HG03457 (cell line): Measurements from ENCODE around the gene BRD3OS.
"Not testable (repeated sequence)": the region's sequence is repeated elsewhere in the genome, so short reads cannot be mapped to it uniquely, and the experiment has no call there.

ENCODE experiments used
- ATAC-seq: cut with Tn5 transposase; IDR thresholded peaks from one replicate; pipeline ENCODE4 v1.9.1; 2021; ENCODE audit warnings: moderate number of reproducible peaks; ENCODE audit not compliant: unreplicated experiment

BRD3OS gene

DNA sequence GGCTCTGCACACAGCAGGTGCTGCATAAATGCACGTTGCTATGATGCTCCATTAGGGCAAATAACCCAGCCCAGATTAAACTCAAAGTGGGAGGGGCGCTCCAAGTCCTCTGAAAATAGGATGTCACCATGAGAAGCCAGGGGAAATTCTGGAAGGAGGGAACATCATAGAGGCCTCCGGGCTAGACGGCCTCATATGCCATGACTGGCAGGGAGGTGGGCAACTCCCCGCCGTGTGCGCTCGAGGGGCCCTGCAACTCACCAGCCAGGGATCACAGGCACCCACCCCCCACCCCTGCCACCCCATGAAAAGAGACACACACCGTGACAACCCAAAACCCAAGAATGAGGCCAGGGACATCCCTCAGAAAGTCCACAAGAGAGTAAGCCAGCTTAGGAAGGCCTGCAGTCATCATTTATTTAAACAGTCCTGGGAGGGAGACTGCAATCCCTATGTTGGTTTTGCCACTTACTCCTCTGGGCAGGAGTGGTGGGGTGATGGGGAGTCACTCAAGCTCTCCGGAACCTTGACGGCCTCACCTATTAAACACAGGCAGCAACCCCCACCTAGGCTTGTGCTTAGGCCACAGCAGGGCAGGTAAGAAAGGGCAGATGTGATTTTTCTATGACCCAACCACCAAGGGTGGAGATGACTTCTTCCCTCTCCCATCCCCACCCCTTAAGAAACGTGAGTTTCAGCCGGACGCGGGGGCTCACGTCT lies 37.2 kb upstream of the BRD3OS start:
- ATAC-seq = no peak

DNA sequence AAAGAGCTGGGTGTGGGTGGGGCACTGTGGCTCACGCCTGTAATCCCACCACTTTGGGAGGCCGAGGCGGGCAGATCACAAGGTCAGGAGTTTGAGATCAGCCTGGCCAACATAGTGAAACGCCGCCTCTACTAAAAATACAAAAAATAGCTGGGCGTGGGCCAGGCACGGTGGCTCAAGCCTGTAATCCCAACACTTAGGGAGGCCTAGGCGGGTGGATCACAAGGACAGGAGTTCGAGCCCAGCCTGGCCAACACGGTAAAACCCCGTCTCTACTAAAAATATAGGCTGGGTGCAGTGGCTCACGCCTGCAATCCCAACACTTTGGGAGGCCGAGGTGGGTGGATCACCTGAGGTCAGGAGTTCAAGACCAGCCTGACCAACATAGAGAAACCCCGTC lies 36.5 kb upstream of the BRD3OS start:
- not testable (repeated sequence) for ATAC-seq

DNA sequence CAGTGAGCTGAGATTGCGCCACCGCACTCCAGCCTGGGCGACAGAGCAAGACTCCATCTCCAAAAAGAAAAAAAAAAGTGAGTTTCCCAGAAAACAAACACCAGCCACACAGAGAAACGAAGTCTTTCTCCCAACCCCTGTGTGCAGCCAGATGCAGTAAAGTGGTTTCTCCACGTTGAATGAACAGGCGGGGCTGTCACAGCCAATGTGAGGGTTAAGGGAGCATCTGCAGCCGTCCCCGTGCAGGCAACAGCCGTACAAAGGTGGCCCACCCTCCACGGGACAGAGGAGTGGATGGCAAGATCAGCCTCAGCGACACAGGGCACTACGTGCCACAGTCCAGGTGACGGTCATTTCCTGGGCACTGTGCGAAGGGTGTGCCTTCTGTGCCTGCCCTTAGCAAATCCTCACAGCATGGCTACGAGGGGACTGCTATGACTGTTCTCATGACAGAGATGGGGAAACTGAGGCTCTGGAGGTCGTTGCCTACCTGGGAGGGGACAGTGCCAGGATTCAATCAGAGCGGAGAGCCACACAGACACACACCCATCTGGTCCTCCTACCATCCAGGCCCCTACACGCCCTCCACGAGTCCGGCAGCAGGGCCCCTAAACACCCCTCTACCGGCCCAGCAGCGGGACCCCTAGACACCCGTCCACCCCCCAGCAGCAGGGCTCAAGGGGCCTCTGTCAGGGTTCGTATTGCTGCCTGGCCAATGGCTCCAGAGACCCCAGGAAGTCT lies 35.5 kb upstream of the BRD3OS start:
- ATAC-seq = no peak

DNA sequence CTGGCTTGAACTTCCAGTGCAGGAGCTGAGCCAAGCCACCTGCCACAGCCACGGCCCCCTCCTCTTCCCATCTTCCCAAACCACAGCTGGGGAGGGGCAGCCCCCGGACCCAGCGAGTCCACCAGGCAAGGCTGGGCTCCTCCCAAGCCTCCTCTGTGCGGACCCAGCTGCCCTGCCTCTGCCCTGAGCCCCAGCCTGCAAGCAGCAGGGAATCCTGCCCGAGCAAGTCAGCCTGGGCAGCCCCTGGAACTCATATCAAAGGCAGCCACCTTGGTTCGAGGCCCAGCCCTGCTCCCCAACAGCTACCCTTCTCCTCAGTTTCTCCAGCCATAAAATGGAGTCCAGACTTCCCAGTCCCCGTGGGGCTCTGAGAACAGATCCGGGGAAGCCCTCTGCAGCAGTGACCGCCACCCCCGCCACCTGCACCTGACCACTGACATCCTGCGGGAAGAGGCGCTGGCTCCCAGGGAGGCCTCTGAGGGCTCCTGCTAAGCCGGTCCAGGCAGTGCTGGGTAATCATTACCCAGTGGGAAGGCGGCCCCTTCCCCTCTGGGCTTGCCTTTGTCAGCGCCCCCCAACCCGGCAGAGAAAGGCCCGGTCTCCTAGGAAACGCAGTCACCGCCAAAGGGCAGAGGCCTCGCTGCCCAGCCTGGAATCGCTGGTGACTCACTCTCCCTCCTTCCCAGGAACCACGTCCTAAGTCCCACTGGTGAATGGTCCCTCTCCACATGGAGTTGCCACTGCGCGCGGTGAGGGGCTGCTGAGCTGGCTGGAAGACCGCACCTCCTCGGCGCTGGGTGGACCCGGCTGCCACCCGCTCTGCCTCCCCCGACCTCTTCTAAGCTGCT lies 34.7 kb upstream of the BRD3OS start:
- no peak for ATAC-seq

DNA sequence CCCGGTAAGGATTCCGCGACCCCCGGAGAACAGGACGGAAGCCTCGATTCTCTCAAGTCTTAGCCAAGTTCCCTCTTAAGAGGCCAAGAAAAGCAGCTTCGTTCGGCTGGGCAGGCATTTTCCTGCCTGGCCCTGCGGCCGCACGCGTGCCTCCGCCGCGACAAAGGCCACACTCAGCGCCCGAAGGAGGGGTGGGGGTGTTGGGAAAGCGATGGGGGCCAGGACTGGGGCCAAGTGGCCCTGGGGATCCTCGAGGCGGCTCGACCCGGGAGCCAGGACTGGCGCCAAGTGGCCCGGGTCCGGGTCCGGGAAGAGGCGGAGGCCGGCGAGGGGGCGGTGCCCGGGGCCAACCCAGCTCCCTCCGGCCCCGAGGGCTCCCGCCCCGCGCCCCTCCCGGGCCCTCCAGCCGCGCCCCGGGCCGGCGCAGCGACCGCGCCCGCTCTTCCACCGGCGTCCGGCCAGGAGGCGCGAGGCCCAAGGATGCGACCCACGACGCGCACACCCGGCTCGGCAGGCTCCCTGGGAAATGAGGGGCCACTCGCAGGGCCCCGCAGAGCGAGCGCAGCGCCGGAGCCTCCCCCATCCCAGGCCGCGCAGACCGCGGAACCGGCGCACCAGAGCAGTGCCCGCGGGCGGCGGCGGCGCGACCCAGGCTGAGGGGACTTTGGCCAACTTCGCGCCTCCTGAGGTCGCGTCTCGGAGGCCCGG lies 33.9 kb upstream of the BRD3OS start:
- ATAC-seq = no peak

DNA sequence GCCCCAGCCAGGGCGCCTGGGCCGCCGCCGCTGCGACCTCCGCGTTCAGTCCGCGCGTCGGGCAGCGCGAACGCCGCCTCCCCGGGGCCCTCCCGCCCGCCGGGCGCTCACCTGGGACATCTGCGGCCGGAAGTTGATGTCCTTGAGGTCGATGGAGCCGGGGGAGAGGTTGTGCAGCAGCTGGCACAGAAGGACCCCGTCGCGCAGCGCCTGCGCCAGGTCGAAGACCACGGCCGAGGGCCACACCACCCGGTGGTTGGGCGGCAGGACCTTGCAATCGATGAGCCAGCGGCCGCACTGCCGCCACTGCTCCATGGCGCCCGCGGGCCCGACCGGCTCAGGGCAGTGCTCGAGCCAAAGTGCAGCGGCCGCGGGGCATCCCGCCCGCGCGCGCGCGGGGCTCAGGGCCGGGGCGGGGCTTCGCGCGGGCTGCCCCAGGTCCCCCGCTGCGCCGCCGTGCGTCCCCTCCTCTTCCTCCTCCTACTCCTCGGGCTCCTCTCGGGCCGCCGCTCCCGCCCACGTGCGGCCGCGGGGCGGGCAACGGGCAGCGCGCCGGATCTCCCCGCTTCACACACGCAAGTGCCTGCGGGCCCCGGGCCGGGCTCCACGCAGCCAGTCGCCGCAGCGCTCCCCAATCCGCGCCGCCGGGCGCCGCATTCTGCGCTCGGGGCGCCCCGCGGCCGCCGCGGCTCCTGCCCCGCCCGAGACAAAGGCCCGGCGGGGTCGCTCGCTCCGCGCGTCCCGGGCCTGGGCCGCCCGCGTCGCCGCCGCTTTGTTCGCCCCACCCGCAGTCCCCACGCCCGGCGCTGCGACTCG lies 33.1 kb upstream of the BRD3OS start, which contains the start of gene VAV2:
Gene VAV2 (minus strand): TSS at position 361 of the 816 bp plus-strand sequence. CDS start 46 bp downstream, at position 315.
- no peak for ATAC-seq

DNA sequence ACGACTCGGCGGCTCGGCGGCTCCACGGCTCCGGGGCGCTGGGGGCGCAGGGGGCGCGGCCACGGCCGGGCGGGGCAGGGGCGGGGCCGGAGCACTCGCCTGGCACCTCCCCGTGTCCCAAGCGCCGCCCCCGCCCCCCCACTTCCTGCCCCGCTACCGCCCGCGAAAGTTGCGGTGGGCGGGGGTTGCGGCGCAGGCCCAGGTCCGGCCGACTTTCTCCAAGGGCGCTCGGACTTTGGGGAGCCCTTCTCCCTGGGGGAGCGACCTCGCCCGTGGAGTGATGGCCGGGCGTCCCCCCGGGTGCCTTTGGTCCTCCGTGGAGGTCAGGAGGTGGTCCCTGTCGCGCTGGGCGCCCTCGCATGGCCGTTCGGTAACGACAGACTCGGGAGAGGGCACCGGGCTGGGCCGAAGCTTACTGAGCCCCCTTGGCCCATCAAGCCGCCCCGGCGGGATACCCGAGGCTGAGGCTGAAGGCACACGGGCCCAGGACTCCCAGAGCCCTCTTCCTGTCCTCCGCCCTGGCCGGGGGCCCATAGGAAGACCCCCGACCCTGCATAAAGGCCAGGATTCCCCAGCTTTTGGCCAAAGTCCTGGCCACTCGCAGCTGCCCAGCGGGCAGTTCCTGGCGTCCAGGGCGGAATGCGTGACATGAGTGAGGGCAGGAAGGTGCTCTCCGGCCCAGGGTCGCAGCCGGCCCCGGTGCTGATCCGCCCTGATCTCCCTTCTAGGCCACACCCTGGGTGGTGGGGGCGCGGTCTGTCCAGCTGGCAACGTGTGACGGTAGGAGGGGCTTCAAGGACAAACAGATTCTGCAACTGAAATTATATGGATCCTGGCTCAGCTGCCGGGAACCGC lies 32.3 kb upstream of the BRD3OS start:
- no peak for ATAC-seq

DNA sequence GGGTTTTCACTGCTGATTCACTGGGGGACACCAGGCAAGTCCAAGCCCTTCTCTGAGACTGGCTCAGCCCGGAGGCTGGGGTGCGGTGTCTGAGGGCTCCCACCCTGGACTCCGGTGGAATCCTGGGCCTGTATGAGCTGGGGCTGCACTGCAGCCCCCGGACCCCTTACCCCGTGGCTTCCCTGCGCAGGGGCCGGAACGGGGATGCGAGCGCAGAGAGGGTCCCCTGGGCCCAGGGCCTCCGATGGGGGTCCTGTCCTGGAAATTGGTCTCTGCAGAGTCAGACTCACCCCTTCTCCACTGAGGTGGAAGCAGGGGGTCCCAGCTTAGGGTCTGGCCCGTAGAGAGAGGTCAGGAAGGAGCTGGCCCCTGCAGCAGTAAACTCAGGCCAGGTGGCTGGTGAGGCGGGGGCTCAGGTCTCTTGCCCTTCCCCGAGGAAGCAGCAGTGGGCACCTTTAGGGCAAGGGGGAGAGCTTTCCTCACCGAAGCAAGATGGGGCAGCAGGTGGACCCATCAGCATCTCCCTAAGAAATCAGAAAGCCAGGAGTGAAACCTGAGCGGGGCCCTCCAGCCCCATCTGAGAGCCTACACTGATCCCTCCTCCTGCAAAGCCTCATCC lies 31.5 kb upstream of the BRD3OS start:
- no peak for ATAC-seq

DNA sequence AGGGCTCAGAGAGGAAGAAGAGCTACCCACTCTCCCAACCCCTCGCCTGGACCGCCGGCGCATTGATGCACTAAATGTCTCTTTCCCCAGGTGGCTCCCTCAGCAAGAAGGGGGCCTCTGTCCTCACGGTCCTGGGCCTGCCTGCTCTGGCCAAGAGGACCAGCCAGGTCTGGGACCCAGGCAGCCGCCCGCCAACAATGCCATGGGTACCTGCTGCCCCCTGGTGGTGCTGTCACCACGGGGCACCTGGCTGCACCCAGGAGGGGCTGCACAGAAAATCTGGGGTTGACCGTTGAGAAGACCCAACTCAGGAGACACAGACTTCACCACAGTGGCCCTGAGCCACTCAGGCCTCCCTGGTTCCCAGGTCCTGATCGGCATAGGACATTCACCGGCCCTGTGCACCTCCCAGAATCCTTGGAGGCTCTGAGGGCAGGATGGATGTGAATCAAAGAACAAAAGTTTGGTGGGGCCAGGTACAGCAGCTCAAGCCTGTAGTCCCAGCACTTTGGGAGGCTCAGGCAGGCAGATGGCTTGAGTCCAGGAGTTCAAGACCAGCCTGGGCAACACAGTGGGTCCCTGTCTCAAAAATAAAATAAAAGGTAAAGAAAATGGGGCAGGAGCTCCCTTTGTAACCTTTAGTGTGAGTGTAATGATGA lies 30.8 kb upstream of the BRD3OS start:
- ATAC-seq = no peak

DNA sequence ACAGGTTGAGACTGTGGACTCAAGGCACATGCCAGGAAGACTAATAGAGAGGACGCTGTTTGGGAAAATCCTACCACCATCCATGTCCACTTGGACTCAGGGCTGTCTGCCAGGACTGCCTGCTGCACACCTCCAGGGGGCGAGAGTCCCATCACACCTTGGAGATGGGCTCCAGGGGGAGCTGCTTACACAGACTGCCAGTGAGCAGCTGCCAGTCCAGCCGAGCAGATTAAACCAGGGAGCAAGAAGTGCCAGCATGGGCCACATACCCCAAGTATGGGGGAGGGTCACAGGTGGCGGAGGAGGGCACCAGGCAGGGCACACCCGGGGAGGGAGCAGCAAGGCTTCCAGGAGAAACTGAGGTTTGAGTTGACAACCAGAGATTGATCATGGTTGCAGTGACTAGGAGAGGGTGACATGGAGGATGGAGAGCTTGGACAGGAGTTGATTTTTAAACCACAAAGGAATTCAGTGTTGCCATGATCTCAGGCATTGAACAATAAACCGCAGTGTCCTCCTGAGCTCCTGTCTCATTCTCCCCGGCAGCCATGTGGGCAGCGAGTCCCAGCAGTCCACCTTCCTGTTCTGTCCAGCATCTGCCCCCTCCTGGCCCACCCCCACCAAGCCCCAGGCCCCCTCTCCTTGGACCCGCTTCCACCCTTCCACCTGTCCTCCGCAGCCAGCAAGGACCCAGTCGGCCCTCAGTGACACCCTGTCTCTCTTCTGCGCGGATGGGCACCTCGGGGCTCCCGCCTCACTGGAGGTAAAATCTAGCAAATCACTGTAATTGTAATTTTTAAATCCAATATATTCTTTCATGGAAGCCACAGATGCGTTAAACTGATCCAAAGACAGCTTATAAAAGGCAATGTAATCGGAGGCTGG lies 30.0 kb upstream of the BRD3OS start:
- no peak for ATAC-seq

DNA sequence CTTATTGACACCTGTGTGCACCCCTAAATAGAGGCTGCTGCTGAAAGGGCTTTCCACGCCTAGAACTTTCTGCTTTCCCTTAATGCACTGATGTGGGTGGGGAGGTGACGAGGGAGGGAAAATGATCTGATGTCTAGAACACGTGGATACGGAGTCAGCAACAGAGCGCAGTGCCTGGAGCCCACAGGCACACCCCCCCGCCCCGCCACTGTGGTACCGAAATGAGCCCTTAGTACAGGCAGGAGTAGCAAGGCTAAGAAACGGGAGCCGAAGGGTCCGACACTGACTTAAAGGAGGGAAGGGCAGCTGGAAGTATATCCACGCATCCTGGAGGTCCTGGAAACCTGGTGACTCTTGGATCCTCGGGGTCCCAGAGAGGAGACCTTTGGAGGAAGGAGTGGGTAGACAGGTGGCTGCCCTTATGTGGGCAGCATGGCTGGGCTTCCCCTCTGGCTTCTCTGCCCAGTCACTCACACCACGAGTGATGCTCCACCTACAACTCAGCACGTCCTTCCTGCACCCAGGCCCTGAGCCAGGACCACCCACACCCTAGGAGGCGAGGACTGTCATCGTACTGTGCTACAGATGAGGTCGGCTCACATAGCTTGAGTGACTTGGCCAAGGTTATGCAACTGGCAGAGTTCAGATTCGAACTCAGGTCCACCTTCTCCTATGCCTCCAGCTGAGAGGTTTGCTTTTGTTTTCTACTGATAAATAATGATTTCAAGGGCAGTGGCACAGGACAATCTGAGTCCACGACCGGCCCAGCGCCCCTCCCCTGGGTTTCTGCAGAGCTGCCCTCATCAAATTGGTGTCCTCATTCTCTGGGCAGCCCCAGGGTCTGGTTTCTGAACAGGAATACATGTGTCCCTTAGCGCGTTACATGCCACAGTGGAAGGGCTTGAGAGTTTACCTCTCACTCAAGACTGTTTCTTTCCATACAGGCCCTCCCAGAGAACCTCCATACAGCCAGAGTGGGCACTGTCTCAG lies 28.5 kb upstream of the BRD3OS start:
- ATAC-seq = no peak

DNA sequence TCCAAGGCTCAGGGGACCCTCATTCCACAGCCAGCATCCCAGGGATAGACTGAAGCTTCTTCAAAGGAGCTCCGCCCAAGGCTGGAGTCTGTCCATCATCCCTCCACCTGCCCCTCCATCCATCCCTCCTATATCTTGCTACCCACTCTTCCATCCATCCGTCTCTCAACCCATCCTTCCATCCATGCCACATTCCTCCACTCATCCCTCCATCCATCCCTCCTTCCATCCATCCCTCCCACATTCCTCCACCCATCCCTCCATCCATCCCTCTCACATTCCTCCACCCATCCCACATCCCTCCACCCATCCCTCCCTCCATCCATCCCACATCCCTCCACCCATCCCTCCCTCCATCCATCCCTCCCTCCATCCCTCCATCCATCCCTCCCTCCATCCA lies 27.7 kb upstream of the BRD3OS start:
- ATAC-seq = no peak

DNA sequence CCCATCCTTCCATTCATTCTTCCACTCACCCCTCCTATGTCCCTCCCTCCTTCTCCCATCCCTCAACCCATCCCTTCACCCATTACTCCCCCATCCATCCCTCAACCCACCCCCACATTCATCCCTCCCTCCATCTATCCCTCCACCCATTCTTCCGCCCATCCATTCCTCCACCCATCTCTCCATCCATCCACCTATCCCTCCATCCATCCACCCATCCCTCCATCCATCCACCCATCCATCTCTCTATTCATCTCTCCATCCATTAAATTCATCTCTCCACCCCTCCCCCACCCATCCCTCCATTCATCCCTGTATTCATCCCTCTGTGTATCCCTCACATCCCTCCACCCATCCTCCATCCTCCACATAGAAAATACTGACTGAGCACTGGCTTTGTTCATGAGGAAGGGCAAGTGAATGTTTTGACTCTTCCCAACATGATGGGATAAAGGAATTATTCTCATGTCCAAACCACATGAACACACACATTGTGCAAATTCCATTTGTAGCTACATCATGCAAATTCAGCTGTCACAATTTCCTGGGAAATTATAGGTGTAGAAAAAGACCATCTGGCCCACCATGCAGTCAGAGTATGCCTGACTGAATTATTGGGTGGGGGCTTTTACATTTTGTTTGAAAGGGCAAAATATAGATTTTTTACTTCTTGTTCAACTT lies 26.2 kb upstream of the BRD3OS start:
- no peak for ATAC-seq

DNA sequence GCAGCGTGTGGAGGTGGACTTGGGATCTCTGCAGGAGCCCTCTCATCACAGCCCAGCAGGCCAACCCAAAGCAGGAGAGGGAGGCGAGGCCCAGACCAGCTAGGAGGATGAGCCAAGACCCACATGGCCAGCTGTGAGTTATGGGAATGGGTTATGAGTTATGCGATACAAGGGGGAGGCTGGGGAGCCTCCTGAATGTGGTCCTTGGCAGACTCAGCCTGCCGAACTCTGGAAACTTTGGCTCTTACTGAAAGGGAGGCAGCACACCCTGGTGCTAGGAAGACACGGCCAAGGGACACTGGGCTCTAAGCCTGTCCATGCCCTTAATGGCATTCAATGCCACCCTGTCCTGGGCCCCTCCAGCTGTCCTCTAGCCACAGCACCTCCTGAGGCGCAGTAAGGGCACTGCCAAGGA lies 25.4 kb upstream of the BRD3OS start:
- ATAC-seq = no peak

DNA sequence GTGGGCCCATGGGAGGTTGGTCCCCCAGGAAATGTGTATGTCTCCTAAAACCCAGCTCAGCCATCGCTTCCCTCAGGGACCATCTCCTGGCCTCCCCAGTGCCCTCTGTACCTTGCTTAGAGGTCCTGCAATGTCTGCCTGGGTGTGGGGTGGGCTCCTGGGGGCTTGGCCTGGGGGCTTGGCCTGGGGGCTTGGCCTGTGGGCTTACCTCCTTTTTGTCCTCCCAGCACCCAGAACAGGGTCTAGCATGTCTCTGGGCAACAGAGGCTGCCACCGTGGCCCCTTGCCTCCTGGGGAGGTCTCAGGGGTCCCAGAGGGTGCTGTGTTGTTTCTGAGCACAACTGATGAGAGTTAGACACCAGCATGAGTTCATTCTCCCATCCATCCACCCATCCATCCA lies 22.5 kb upstream of the BRD3OS start:
- no peak for ATAC-seq
